OCI-LY3 (cell line): ENCODE data around the gene LRRC8C.
A peak's percentile ranks its signal among the peaks of the same experiment; 100 is the strongest.

ENCODE experiments used
- H2AFZ ChIP-seq: fragments of 200-600, 300-600 bp; shearing (Covaris generic); 2 replicates; pipeline ENCODE4 v1.6.0; 2014; ENCODE audit warnings: antibody characterized with exemption, low read depth, low read length
- H3K27ac ChIP-seq: fragments of 200-600, 300-600 bp; sonication (generic); 2 replicates; pipeline ENCODE4 v1.5.1; 2014; ENCODE audit warnings: mild to moderate bottlenecking, low read length, moderate library complexity, mixed read lengths
- H3K27me3 ChIP-seq: fragments of 200-600, 300-600 bp; sonication (generic); 2 replicates; pipeline ENCODE4 v1.6.1; 2014; ENCODE audit warnings: low read depth, low read length, mixed read lengths
- H3K36me3 ChIP-seq: fragments of 200-600, 300-600 bp; sonication (generic); replicated peaks from 2 replicates; pipeline ENCODE3; 2014; ENCODE audit warnings: low read depth, low read length, mixed read lengths
- H3K4me1 ChIP-seq: fragments of 300-600, 200-600 bp; sonication (generic); 2 replicates; pipeline ENCODE4 v1.6.1; 2014; ENCODE audit warnings: low read length, mixed read lengths
- H3K4me2 ChIP-seq: fragments of 200-600, 300-600 bp; sonication (generic); 2 replicates; pipeline ENCODE4 v1.6.1; 2014; ENCODE audit warnings: low read length, mixed read lengths
- H3K4me3 ChIP-seq: fragments of 300-600, 200-600 bp; sonication (generic); 2 replicates; pipeline ENCODE4 v1.5.1; 2014; ENCODE audit warnings: antibody characterized with exemption, mild to moderate bottlenecking, low read length, moderate library complexity
- H3K79me2 ChIP-seq: fragments of 300-600, 200-600 bp; shearing (Covaris generic); 2 replicates; pipeline ENCODE4 v1.6.1; 2014; ENCODE audit warnings: mild to moderate bottlenecking, low read length, mixed read lengths
- H3K9ac ChIP-seq: fragments of 300-600, 200-600 bp; shearing (Covaris generic); 2 replicates; pipeline ENCODE4 v1.6.0; 2014; ENCODE audit warnings: mild to moderate bottlenecking, low read length, moderate library complexity
- H3K9me3 ChIP-seq: fragments of 200-600, 300-600 bp; shearing (Covaris generic); 2 replicates; pipeline ENCODE4 v1.6.1; 2014; ENCODE audit warnings: low read length, mixed read lengths; ENCODE audit not compliant: insufficient read depth
- H4K20me1 ChIP-seq: fragments of 200-600, 300-600 bp; sonication (generic); 2 replicates; pipeline ENCODE4 v1.6.1; 2016; ENCODE audit warnings: low read length, mixed read lengths; ENCODE audit not compliant: insufficient read depth
- EZH2phosphoT487 ChIP-seq: fragments of 200-600 bp; shearing (Covaris generic); IDR thresholded peaks from 2 replicates; pipeline ENCODE4 v1.6.1; 2018; ENCODE audit warnings: antibody characterized with exemption, mixed run types, low read depth
- TF ChIP-seq, protein P1 (sequence below): fragments of 200-600, 300-600 bp; sonication (generic); IDR thresholded peaks from 2 replicates; pipeline ENCODE4 v1.5.1; 2014; ENCODE audit warnings: antibody characterized with exemption, low read length, low read depth

LRRC8C gene

DNA sequence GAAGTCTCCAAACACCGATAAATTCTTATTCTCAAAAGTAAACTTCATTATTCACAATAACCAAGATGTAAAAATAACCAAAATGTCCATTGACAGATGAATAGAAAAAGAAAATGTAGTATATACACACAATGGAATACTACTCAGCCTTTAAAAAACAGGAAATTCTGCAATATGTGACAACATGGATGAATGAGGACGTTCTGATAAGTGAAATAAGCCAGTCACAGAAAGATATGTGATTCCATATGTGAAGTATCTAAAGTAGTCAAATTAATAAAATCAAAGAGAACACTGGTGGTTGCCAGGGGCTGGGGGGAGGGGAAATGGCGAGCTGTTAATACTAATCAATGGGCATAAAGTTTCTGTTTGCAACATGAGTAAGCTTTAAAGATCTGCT, 36.0 kb downstream of the LRRC8C start:
- no peaks in the 10 kb centered on the region; the same call in 1 of the 2 replicates for H3K27me3 ChIP-seq
- no peaks in the 10 kb centered on the region for H4K20me1 ChIP-seq
- H3K4me3 ChIP-seq = no peak overlapping the region
- H3K4me2 ChIP-seq = peak overlapping the region; percentile 75
- H3K36me3 ChIP-seq = no peaks in the 10 kb centered on the region
- no peak overlapping the region for H2AFZ ChIP-seq
- no peak for TF ChIP-seq EZH2phosphoT487
- TF ChIP-seq, protein P1, sequence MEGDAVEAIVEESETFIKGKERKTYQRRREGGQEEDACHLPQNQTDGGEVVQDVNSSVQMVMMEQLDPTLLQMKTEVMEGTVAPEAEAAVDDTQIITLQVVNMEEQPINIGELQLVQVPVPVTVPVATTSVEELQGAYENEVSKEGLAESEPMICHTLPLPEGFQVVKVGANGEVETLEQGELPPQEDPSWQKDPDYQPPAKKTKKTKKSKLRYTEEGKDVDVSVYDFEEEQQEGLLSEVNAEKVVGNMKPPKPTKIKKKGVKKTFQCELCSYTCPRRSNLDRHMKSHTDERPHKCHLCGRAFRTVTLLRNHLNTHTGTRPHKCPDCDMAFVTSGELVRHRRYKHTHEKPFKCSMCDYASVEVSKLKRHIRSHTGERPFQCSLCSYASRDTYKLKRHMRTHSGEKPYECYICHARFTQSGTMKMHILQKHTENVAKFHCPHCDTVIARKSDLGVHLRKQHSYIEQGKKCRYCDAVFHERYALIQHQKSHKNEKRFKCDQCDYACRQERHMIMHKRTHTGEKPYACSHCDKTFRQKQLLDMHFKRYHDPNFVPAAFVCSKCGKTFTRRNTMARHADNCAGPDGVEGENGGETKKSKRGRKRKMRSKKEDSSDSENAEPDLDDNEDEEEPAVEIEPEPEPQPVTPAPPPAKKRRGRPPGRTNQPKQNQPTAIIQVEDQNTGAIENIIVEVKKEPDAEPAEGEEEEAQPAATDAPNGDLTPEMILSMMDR = no peak
- no peak overlapping the region for H3K9ac ChIP-seq
- H3K27ac ChIP-seq = no peak overlapping the region
- no peaks in the 10 kb centered on the region for H3K9me3 ChIP-seq
- H3K4me1 ChIP-seq = peaks cover 44% of the 10 kb centered on the region
- H3K79me2 ChIP-seq = no peaks in the 10 kb centered on the region

GRCh38 chr1:89669441-89669840, 36.5 kb downstream of the LRRC8C start:
- Histone ChIP-seq H3K27me3 (no peaks in the 10 kb centered on the region; the same call in 1 of the 2 replicates), H4K20me1 (no peaks in the 10 kb centered on the region), H3K36me3 (no peaks in the 10 kb centered on the region), H3K4me3 (no peak overlapping the region), H3K4me1 (peaks cover 44% of the 10 kb centered on the region), H3K4me2 (peak overlapping the region; percentile 75), H2AFZ (no peak overlapping the region), H3K9me3 (no peaks in the 10 kb centered on the region), H3K9ac (no peak overlapping the region), H3K79me2 (no peaks in the 10 kb centered on the region), H3K27ac (no peak overlapping the region)
- TF ChIP-seq, protein P1 = no peak
- no peak for TF ChIP-seq EZH2phosphoT487

DNA sequence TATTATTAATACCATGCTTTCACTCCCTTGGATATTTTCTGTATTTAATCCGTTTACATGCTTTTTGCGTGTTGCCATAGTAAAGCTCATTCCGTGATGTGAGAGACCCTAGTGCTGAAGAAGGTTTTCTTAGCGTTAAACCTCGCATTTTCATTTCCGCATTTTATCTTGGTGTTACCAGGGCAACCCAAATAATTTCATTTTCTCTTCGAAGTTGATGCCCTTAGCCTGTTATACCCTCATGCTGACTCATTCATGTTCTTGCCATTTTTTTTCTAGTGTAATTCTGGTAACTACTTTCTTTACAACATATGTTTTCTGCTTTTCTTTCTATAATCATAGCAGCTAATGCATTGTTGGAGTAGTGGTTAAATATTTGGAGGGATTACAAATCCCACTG, 37.2 kb downstream of the LRRC8C start:
- Histone ChIP-seq H3K27me3 (no peaks in the 10 kb centered on the region; the same call in 1 of the 2 replicates), H3K27ac (peak overlapping the region; percentile 31; the same call in 1 of the 2 replicates), H2AFZ (no peak overlapping the region), H3K36me3 (no peaks in the 10 kb centered on the region), H3K9me3 (no peaks in the 10 kb centered on the region), H3K4me1 (peaks cover 44% of the 10 kb centered on the region), H4K20me1 (no peaks in the 10 kb centered on the region), H3K4me3 (peak overlapping the region; percentile 52), H3K9ac (peak overlapping the region; percentile 11; the same call in 1 of the 2 replicates), H3K79me2 (no peaks in the 10 kb centered on the region), H3K4me2 (peak overlapping the region; percentile 75)
- TF ChIP-seq EZH2phosphoT487 = no peak
- TF ChIP-seq, protein P1 = no peak

GRCh38 chr1:89670711-89671110, 37.8 kb downstream of the LRRC8C start:
- peaks cover 44% of the 10 kb centered on the region for H3K4me1 ChIP-seq
- peak overlapping the region; percentile 23; the same call in 1 of the 2 replicates for H3K4me3 ChIP-seq
- peak overlapping the region; percentile 31; the same call in 1 of the 2 replicates for H3K27ac ChIP-seq
- H3K36me3 ChIP-seq = no peaks in the 10 kb centered on the region
- TF ChIP-seq, protein P1 = no peak
- TF ChIP-seq EZH2phosphoT487 = no peak
- no peaks in the 10 kb centered on the region for H4K20me1 ChIP-seq
- peak overlapping the region; percentile 75 for H3K4me2 ChIP-seq
- H3K27me3 ChIP-seq = no peaks in the 10 kb centered on the region; the same call in 1 of the 2 replicates
- H3K9ac ChIP-seq = no peak overlapping the region
- H2AFZ ChIP-seq = no peak overlapping the region
- H3K9me3 ChIP-seq = no peaks in the 10 kb centered on the region
- no peaks in the 10 kb centered on the region for H3K79me2 ChIP-seq
